HepG2 (cell line): ENCODE data around the gene SBNO1. TPM values are rescaled to one million over a fixed set of nuclear protein-coding genes. Genes with fewer than 3 reads are reported as not detected.
A peak's percentile ranks its signal among the peaks of the same experiment; 100 is the strongest.

Experiments
- ARID5B ChIP-seq: IDR thresholded peaks from 2 replicates; pipeline ENCODE4 v1.4.0; 2020; ENCODE audit warnings: mild to moderate bottlenecking, missing genetic modification reagents
- ATAD3A ChIP-seq: sonication (generic); formaldehyde crosslinking; IDR thresholded peaks from 2 replicates; pipeline ENCODE4 v1.4.0; 2020; ENCODE audit warnings: missing genetic modification reagents
- CHCHD3 ChIP-seq: sonication (generic); formaldehyde crosslinking; IDR thresholded peaks from 2 replicates; pipeline ENCODE4 v1.8.0; 2022; ENCODE audit warnings: mild to moderate bottlenecking, missing genetic modification reagents, moderate library complexity
- CSRNP1 ChIP-seq: sonication (generic); formaldehyde crosslinking; IDR thresholded peaks from 2 replicates; pipeline ENCODE4 v1.8.1; 2023; ENCODE audit warnings: mild to moderate bottlenecking, missing genetic modification reagents
- FOXA3 ChIP-seq: IDR thresholded peaks from 2 replicates; pipeline ENCODE4 v1.6.1; 2016; ENCODE audit warnings: missing genetic modification reagents, missing compliant biosample characterization
- HHEX ChIP-seq: IDR thresholded peaks from 2 replicates; pipeline ENCODE4 v1.6.1; 2016; ENCODE audit warnings: control low read depth
- HNRNPLL ChIP-seq: fragments of 200-400 bp; formaldehyde crosslinking; IDR thresholded peaks from 2 replicates; pipeline ENCODE4 v1.6.1; 2017; ENCODE audit warnings: mild to moderate bottlenecking, low read depth, low read length; ENCODE audit not compliant: poor library complexity, severe bottlenecking
- JUN ChIP-seq: sonication (generic); formaldehyde crosslinking; IDR thresholded peaks from 2 replicates; pipeline ENCODE4 v1.4.0; 2020; ENCODE audit warnings: mild to moderate bottlenecking, missing genetic modification reagents
- MTF2 ChIP-seq: sonication (generic); formaldehyde crosslinking; IDR thresholded peaks from 2 replicates; pipeline ENCODE4 v1.5.0; 2020; ENCODE audit warnings: missing genetic modification reagents, borderline replicate concordance
- ONECUT2 ChIP-seq: sonication (generic); formaldehyde crosslinking; IDR thresholded peaks from 2 replicates; pipeline ENCODE4 v1.4.0; 2020; ENCODE audit warnings: missing genetic modification reagents
- PAWR ChIP-seq: sonication (generic); formaldehyde crosslinking; IDR thresholded peaks from 2 replicates; pipeline ENCODE4 v1.4.0; 2020; ENCODE audit warnings: missing genetic modification reagents, mild to moderate bottlenecking, borderline replicate concordance
- POLR2AphosphoS2 ChIP-seq: IDR thresholded peaks from 2 replicates; pipeline ENCODE4 v1.6.1; 2011; ENCODE audit warnings: low read depth, low read length, improper control_type of control experiment
- TCF7 ChIP-seq: sonication (generic); IDR thresholded peaks from 2 replicates; pipeline ENCODE4 v1.6.1; 2016; ENCODE audit warnings: antibody characterized with exemption, low read depth
- TSC22D2 ChIP-seq: sonication (generic); formaldehyde crosslinking; IDR thresholded peaks from 2 replicates; pipeline ENCODE4 v1.5.1; 2020; ENCODE audit warnings: missing genetic modification reagents, mild to moderate bottlenecking, borderline replicate concordance
- ZNF264 ChIP-seq: sonication (generic); formaldehyde crosslinking; IDR thresholded peaks from 2 replicates; pipeline ENCODE4 v1.4.0; 2020; ENCODE audit warnings: missing genetic modification reagents
- ZNF326 ChIP-seq: sonication (generic); formaldehyde crosslinking; IDR thresholded peaks from 2 replicates; pipeline ENCODE4 v1.4.0; 2020; ENCODE audit warnings: missing genetic modification reagents, borderline replicate concordance
- ZNF451 ChIP-seq: sonication (generic); formaldehyde crosslinking; IDR thresholded peaks from 2 replicates; pipeline ENCODE4 v1.5.0; 2020; ENCODE audit warnings: mild to moderate bottlenecking, missing genetic modification reagents
- ZNF576 ChIP-seq: sonication (generic); formaldehyde crosslinking; IDR thresholded peaks from 2 replicates; pipeline ENCODE4 v1.4.0; 2020; ENCODE audit warnings: mild to moderate bottlenecking, missing genetic modification reagents
- ZNF749 ChIP-seq: sonication (generic); formaldehyde crosslinking; IDR thresholded peaks from 2 replicates; pipeline ENCODE4 v1.8.0; 2022; ENCODE audit warnings: mild to moderate bottlenecking, missing genetic modification reagents, moderate library complexity, borderline replicate concordance
- ZNF788 ChIP-seq: sonication (generic); formaldehyde crosslinking; IDR thresholded peaks from 2 replicates; pipeline ENCODE4 v1.5.0; 2020; ENCODE audit warnings: mild to moderate bottlenecking, missing genetic modification reagents, borderline replicate concordance
- ZNF883 ChIP-seq: sonication (generic); formaldehyde crosslinking; IDR thresholded peaks from 2 replicates; pipeline ENCODE4 v1.5.1; 2020; ENCODE audit warnings: mild to moderate bottlenecking, missing genetic modification reagents; ENCODE audit errors: not compliant biosample characterization
- ZZZ3 ChIP-seq: sonication (generic); formaldehyde crosslinking; IDR thresholded peaks from 2 replicates; pipeline ENCODE4 v1.4.0; 2020; ENCODE audit warnings: missing genetic modification reagents, mild to moderate bottlenecking, borderline replicate concordance
- polyA plus RNA-seq, 8 experiments: library from polyadenylated mRNA; depleted of rRNA in 3 of 8; stranded (reverse) in 7 of 8; unstranded in 1 of 8; fragments of >200 nt; fragmentation: Illumina TruSeq in 4 of 8; extraction: Trizol in 4 of 8; gene quantifications; 2 replicates each; pipeline versions ENCODE4 v1.2.1 to v1.2.3, GENCODE V29; 2011 to 2016; ENCODE audit warnings: low read depth in 4 of 8, missing spikeins in 1 of 8, mixed read lengths in 1 of 8; ENCODE audit not compliant: insufficient read depth in 1 of 8
- total RNA-seq, 5 experiments: library from RNA; depleted of rRNA; stranded (reverse); fragments of >200 nt; fragmentation: Illumina TruSeq; extraction: Trizol; gene quantifications; 2 replicates each; pipeline ENCODE4 v1.2.3, GENCODE V29; 2016; ENCODE audit warnings: low read depth in 1 of 5
- TF ChIP-seq, protein P1 (sequence below): sonication (generic); formaldehyde crosslinking; IDR thresholded peaks from 2 replicates; pipeline ENCODE4 v1.8.1; 2023; ENCODE audit warnings: mild to moderate bottlenecking, missing genetic modification reagents, borderline replicate concordance

SBNO1 gene
- total and polyA plus RNA-seq, 2 of the 13 experiments (the other 11 are each of a cell fraction or from before 2014, with no cell fraction given): 10.9 to 40.2 TPM

GRCh38 chr12:123365025-123365917 is 624 bp upstream of the SBNO1 start (continued):
- no peak for TF ChIP-seq ZNF326 (CRISPR knock-in tag)
- no peak for TF ChIP-seq PAWR (CRISPR knock-in tag)
- TF ChIP-seq ZNF576: no peak
- no peak for TF ChIP-seq HHEX (CRISPR knock-in tag)
- TF ChIP-seq HNRNPLL: peak; percentile 82
- TF ChIP-seq JUN (CRISPR knock-in tag): no peak
- no peak for TF ChIP-seq CHCHD3 (CRISPR knock-in tag)
- no peak for TF ChIP-seq ATAD3A (CRISPR knock-in tag)
- no peak; the same call in 1 of the 2 replicates for TF ChIP-seq CSRNP1 (CRISPR knock-in tag)
- TF ChIP-seq MTF2: no peak
- no peak; the same call in 1 of the 2 replicates for TF ChIP-seq TSC22D2 (CRISPR knock-in tag)
- TF ChIP-seq ARID5B: peak; percentile 22; the same call in 1 of the 2 replicates
- peak; percentile 65; the same call in 1 of the 2 replicates for TF ChIP-seq ZNF264 (CRISPR knock-in tag)
- no peak for TF ChIP-seq ONECUT2 (CRISPR knock-in tag)
- no peak for TF ChIP-seq POLR2AphosphoS2
- peak; percentile 30; the same call in 1 of the 2 replicates for TF ChIP-seq FOXA3 (CRISPR knock-in tag)
- TF ChIP-seq ZZZ3 (CRISPR knock-in tag): no peak; the same call in 1 of the 2 replicates
- TF ChIP-seq ZNF451: no peak
- no peak for TF ChIP-seq ZNF883
- no peak for TF ChIP-seq TCF7
- TF ChIP-seq ZNF749 (CRISPR knock-in tag): no peak
- TF ChIP-seq, protein P1, sequence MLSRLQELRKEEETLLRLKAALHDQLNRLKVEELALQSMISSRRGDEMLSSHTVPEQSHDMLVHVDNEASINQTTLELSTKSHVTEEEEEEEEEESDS: no peak
- TF ChIP-seq ZNF788 (CRISPR knock-in tag): no peak
